ENCODE data around the gene NSMCE1.

NSMCE1 gene

GRCh38 chr16:27234171-27234570, 34.4 kb downstream of the NSMCE1 start:
- no peak for DNase-seq (ENCODE audit: extremely low read depth, low read depth)
- TF ChIP-seq CTCF (IDR thresholded peaks at IDR 0.05; ENCODE audit: low read depth, low read length, missing control alignments), result no peak
- H3K4me3 ChIP-seq (replicated peaks; ENCODE audit: low read depth, low read length), result no peak overlapping the region

- TF ChIP-seq CTCF (IDR thresholded peaks at IDR 0.05; ENCODE audit: low read depth, low read length, missing control alignments), result no peak
- no peak for DNase-seq (ENCODE audit: extremely low read depth, low read depth)
- H3K4me3 ChIP-seq (replicated peaks; ENCODE audit: low read depth, low read length), result no peak overlapping the region
These were observed 34.8 kb downstream of the NSMCE1 start for GRCh38 chr16:27233731-27234130.

- DNase-seq (ENCODE audit: extremely low read depth, low read depth), result no peak
- no peak for TF ChIP-seq CTCF (IDR thresholded peaks at IDR 0.05; ENCODE audit: low read depth, low read length, missing control alignments)
- no peak overlapping the region for H3K4me3 ChIP-seq (replicated peaks; ENCODE audit: low read depth, low read length)
These were observed 35.5 kb downstream of the NSMCE1 start for GRCh38 chr16:27232901-27233625.

- DNase-seq (ENCODE audit: extremely low read depth, low read depth), result no peak
- no peak overlapping the region for H3K4me3 ChIP-seq (replicated peaks; ENCODE audit: low read depth, low read length)
- no peak for TF ChIP-seq CTCF (IDR thresholded peaks at IDR 0.05; ENCODE audit: low read depth, low read length, missing control alignments)
These were observed 36.3 kb downstream of the NSMCE1 start for GRCh38 chr16:27232061-27232900.

GRCh38 chr16:27231692-27232060, 36.9 kb downstream of the NSMCE1 start:
- no peak for TF ChIP-seq CTCF (IDR thresholded peaks at IDR 0.05; ENCODE audit: low read depth, low read length, missing control alignments)
- no peak for DNase-seq (ENCODE audit: extremely low read depth, low read depth)
- H3K4me3 ChIP-seq (replicated peaks; ENCODE audit: low read depth, low read length), result no peak overlapping the region

- TF ChIP-seq CTCF (IDR thresholded peaks at IDR 0.05; ENCODE audit: low read depth, low read length, missing control alignments), result no peak
- DNase-seq (ENCODE audit: extremely low read depth, low read depth), result no peak
- H3K4me3 ChIP-seq (replicated peaks; ENCODE audit: low read depth, low read length), result no peak overlapping the region
These were observed 38.0 kb downstream of the NSMCE1 start for GRCh38 chr16:27230562-27231001.
